Measurements from ENCODE around the gene LSM11.

The LSM11 gene

DNA sequence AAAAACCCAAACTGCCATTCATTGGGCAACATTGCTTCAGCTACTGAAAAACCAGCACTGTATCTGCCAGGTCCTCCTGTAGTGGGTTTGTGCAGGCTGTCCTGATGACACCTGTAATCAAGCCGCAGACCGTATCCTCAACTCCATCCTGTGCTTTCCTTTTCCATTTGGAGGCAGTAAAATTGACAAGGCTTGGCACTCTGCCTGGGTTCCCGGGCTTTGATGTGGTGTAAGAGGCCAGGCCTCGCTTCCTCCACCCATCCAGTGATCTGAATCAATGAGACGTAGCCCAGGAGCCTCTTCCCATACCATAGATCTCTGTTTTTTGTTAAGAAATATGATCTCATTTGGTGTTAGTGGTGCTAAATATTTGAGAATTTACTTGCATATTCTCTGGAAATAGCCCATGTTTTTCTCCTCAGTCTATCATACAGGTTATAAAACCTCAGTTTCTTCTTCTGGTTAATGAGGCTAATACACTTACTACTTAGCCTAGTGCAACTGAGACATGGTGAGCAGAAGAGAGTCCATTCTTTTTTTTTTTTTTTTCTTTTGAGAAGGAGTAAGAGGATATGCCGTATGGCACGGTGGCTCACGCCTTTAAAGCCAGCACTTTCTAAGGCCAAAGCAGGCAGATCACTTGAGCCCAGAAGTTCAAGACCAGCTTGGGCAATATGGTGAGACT lies 34.8 kb downstream of the LSM11 start:
- TF ChIP-seq POLR2AphosphoS5 (IDR thresholded peaks at IDR 0.05; ENCODE audit: low read depth) (no peak), REST (IDR thresholded peaks at IDR 0.05; ENCODE audit: insufficient replicate concordance, low read depth) (no peak), GABPA (IDR thresholded peaks at IDR 0.05; ENCODE audit: low read depth) (no peak), SPI1 (IDR thresholded peaks at IDR 0.05; ENCODE audit: borderline replicate concordance, low read depth) (no peak)
- TF ChIP-seq, protein P1, sequence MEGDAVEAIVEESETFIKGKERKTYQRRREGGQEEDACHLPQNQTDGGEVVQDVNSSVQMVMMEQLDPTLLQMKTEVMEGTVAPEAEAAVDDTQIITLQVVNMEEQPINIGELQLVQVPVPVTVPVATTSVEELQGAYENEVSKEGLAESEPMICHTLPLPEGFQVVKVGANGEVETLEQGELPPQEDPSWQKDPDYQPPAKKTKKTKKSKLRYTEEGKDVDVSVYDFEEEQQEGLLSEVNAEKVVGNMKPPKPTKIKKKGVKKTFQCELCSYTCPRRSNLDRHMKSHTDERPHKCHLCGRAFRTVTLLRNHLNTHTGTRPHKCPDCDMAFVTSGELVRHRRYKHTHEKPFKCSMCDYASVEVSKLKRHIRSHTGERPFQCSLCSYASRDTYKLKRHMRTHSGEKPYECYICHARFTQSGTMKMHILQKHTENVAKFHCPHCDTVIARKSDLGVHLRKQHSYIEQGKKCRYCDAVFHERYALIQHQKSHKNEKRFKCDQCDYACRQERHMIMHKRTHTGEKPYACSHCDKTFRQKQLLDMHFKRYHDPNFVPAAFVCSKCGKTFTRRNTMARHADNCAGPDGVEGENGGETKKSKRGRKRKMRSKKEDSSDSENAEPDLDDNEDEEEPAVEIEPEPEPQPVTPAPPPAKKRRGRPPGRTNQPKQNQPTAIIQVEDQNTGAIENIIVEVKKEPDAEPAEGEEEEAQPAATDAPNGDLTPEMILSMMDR (IDR thresholded peaks at IDR 0.05; ENCODE audit: insufficient read depth, low read length) = no peak
- Histone ChIP-seq H3K27ac (replicated peaks) (no peak overlapping the region), H3K4me3 (replicated peaks; ENCODE audit: insufficient read depth, low read length) (no peak overlapping the region), H3K27me3 (ENCODE audit: insufficient read depth, poor library complexity, severe bottlenecking) (no peaks in the 10 kb centered on the region)
- no peak for DNase-seq (ENCODE audit: low read depth in 1 of 2, low spot score in 1 of 2)

DNA sequence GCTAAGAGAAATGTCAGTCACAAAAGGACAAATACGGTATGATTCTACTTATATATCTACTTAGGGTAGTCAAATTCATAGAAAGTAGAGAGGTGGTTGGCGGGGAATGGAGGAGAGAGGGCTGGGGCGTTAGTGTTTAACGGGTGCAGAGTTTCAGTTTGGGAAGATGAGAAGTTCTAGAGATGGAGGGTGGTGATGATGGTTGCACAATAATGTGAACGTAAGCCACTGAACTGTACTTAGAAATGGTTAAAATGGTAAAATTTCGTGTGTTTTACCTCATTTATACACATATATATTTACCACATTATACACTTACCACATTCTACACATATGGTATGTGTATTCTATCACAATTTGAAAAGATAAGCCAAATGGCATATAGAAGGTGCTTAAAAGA lies 35.7 kb downstream of the LSM11 start:
- no peak for TF ChIP-seq POLR2AphosphoS5 (IDR thresholded peaks at IDR 0.05; ENCODE audit: low read depth)
- no peak for TF ChIP-seq SPI1 (IDR thresholded peaks at IDR 0.05; ENCODE audit: borderline replicate concordance, low read depth)
- no peak for TF ChIP-seq REST (IDR thresholded peaks at IDR 0.05; ENCODE audit: insufficient replicate concordance, low read depth)
- TF ChIP-seq GABPA (IDR thresholded peaks at IDR 0.05; ENCODE audit: low read depth) = no peak
- TF ChIP-seq, protein P1 (IDR thresholded peaks at IDR 0.05; ENCODE audit: insufficient read depth, low read length) = no peak
- no peaks in the 10 kb centered on the region for H3K27me3 ChIP-seq (ENCODE audit: insufficient read depth, poor library complexity, severe bottlenecking)
- no peak overlapping the region for H3K27ac ChIP-seq (replicated peaks)
- DNase-seq (ENCODE audit: low read depth in 1 of 2, low spot score in 1 of 2) = no peak
- no peak overlapping the region for H3K4me3 ChIP-seq (replicated peaks; ENCODE audit: insufficient read depth, low read length)

DNA sequence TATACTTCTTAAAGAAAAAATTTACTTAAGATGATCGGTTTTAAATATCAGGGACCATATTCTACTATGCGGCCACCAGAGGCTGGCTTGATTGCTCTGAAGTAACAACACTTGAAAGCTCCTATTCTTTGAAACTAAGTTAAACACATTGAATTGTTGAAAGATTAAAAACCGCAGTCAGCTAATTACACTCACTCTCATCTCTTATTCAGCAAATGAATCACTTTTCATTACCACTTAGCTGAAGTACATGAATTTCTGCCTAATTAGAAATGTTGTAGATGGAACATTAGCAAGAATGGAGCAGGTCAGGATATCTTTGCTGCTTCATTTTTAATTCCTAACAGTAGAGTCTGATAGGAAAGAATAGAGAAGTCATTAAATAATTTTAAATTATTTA lies 42.3 kb downstream of the LSM11 start:
- TF ChIP-seq, protein P1 (IDR thresholded peaks at IDR 0.05; ENCODE audit: insufficient read depth, low read length) = no peak
- no peak for TF ChIP-seq GABPA (IDR thresholded peaks at IDR 0.05; ENCODE audit: low read depth)
- DNase-seq (ENCODE audit: low read depth in 1 of 2, low spot score in 1 of 2) = no peak
- no peak overlapping the region for H3K27ac ChIP-seq (replicated peaks)

DNA sequence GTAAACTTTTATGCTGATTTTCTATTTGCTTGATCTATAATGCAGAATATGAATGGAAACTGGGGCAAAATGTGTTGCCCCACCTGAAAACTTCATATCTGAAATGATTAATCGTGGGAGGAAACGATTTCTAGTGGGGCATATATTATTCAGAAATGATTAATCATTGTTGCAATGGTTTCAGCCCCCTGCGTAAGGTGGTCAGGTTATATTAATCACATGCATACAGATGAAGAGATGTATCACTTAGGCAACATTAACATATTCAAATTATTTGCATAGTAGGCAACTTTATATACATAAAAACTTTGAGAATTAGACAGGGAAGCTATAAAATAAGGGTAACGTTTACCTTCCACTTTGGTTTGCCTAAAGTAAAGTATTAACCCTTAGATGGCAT lies 49.8 kb downstream of the LSM11 start:
- DNase-seq (ENCODE audit: low read depth in 1 of 2, low spot score in 1 of 2) = no peak
- TF ChIP-seq POLR2AphosphoS5 (IDR thresholded peaks at IDR 0.05; ENCODE audit: low read depth) = no peak
- TF ChIP-seq SPI1 (IDR thresholded peaks at IDR 0.05; ENCODE audit: borderline replicate concordance, low read depth) = no peak
- no peak for TF ChIP-seq REST (IDR thresholded peaks at IDR 0.05; ENCODE audit: insufficient replicate concordance, low read depth)
- Histone ChIP-seq H3K4me3 (replicated peaks; ENCODE audit: insufficient read depth, low read length) (no peak overlapping the region), H3K27ac (replicated peaks) (no peak overlapping the region), H3K27me3 (ENCODE audit: insufficient read depth, poor library complexity, severe bottlenecking) (no peaks in the 10 kb centered on the region)

More for the DNA sequence above, 42.3 kb downstream of the LSM11 start:
- Histone ChIP-seq H3K27me3 (ENCODE audit: insufficient read depth, poor library complexity, severe bottlenecking) (no peaks in the 10 kb centered on the region), H3K4me3 (replicated peaks; ENCODE audit: insufficient read depth, low read length) (no peak overlapping the region)

Data from HL-60 (cell line).